Measurements from ENCODE around the gene MMP14. TPM values are rescaled to one million over a fixed set of nuclear protein-coding genes. Genes with fewer than 3 reads are reported as not detected.
A peak's percentile ranks its signal among the peaks of the same experiment; 100 is the strongest.

MMP14 gene
- total RNA-seq, 1 experiment from 2014 or later = 17.8 TPM

- CTCF ChIA-PET = interaction anchor here (0.6 to 3.8 kb wide), 16 partner anchors 10 to 302 kb away, joined by 3 to 51 read pairs (median 4); partner anchors contain the start of gene REM2
- peak overlapping the region; percentile 2 for H2AFZ ChIP-seq (ENCODE audit: low read depth, low read length, poor library complexity, severe bottlenecking)
- H3K9me3 ChIP-seq (ENCODE audit: control insufficient read depth in 1 of 2, insufficient read depth in 1 of 2, low read depth in 1 of 2, low read length in 2 of 2) = no peaks in the 10 kb centered on the region
- no peaks in the 10 kb centered on the region for H3K79me2 ChIP-seq (ENCODE audit: insufficient read depth, low read length)
- ATAC-seq (peak; percentile 69), DNase-seq (ENCODE audit: low read depth, low spot score) (peak; percentile 64)
- peak overlapping the region; percentile 82 for H3K4me2 ChIP-seq (ENCODE audit: low read length)
- no peaks in the 10 kb centered on the region for H4K20me1 ChIP-seq (ENCODE audit: insufficient read depth)
- TF ChIP-seq RAD21 (IDR thresholded peaks at IDR 0.05; ENCODE audit: low read depth) (peak; percentile 79), JUND (IDR thresholded peaks at IDR 0.05) (no peak), YY1 (IDR thresholded peaks at IDR 0.05; ENCODE audit: extremely low read depth, insufficient replicate concordance, low read depth, low read length) (peak; percentile 67), SRF (IDR thresholded peaks at IDR 0.05; ENCODE audit: low read depth) (no peak), CEBPB (IDR thresholded peaks at IDR 0.05; ENCODE audit: low read depth) (no peak), CTCF (IDR thresholded peaks at IDR 0.05 in 2 of 3, conservative IDR thresholded peaks at IDR 0.05 in 1 of 3; ENCODE audit: borderline replicate concordance in 1 of 3, insufficient read depth in 1 of 3, low read depth in 2 of 3, low read length in 2 of 3) (peak; percentile 84 to 98 (median 98)), POLR2AphosphoS5 (IDR thresholded peaks at IDR 0.05; ENCODE audit: low read depth, low read length) (peak; percentile 52; the same call in 1 of the 2 replicates), ELF1 (IDR thresholded peaks at IDR 0.05; ENCODE audit: borderline replicate concordance, low read depth) (no peak; the same call in 1 of the 2 replicates), SP1 (IDR thresholded peaks at IDR 0.05; ENCODE audit: low read depth) (no peak), EZH2phosphoT487 (IDR thresholded peaks at IDR 0.05; ENCODE audit: borderline replicate concordance) (no peak), ATF3 (IDR thresholded peaks at IDR 0.05) (no peak), ZNF274 (IDR thresholded peaks at IDR 0.05; ENCODE audit: low read depth, low read length) (no peak), EGR1 (IDR thresholded peaks at IDR 0.05; ENCODE audit: low read depth) (no peak), FOSL1 (IDR thresholded peaks at IDR 0.05; ENCODE audit: low read depth) (no peak), CBX3 (IDR thresholded peaks at IDR 0.05; ENCODE audit: low read depth) (no peak), EZH2 (IDR thresholded peaks at IDR 0.05) (no peak), ZFX (IDR thresholded peaks at IDR 0.05) (peak; percentile 42; the same call in 1 of the 2 replicates)
- peaks cover 3% of the 10 kb centered on the region in 2 experiments; a peak in 1 of 4 replicates for H3K36me3 ChIP-seq (ENCODE audit: control insufficient read depth in 1 of 2, insufficient read depth in 2 of 2, low read length in 2 of 2)
- RAD21 ChIA-PET (ENCODE audit: low non-redundant PET in 1 of 2, low total read pairs in 2 of 2, uncharacterized antibody in 2 of 2, unreplicated experiment in 2 of 2) = interaction anchor here (0.7 to 1.2 kb wide), 2 partner anchors 19 to 216 kb away, joined by 3 read pairs; no protein-coding TSS in a partner anchor
- intact Hi-C loops (cut with micrococcal nuclease) = loop anchor here (1.0 to 5.0 kb wide), 3 partner anchors 14 to 45 kb away; partner anchors contain the start of gene RBM23
- H3K27ac ChIP-seq (ENCODE audit: low read depth, low read length) = peak overlapping the region; percentile 98
- H3K9me2 ChIP-seq (ENCODE audit: insufficient read depth) = no peaks in the 10 kb centered on the region
- no peaks in the 10 kb centered on the region for H3K27me3 ChIP-seq (ENCODE audit: insufficient read depth, low read length)
- peak overlapping the region; percentile 78 for H3K9ac ChIP-seq (ENCODE audit: low read length)
- POLR2A ChIA-PET = interaction anchor here (1.0 to 3.0 kb wide), 3 partner anchors 10 to 221 kb away, joined by 5 to 24 read pairs (median 7); partner anchors contain the start of gene REM2
- H3K4me1 ChIP-seq (ENCODE audit: control insufficient read depth in 1 of 2, insufficient read depth in 2 of 2, low read length in 2 of 2) = peaks cover 14 to 28% of the 10 kb centered on the region in 2 experiments
- BruUV-seq (replicated peaks) = no TSS peak
- peak overlapping the region; percentile 71 to 89 for H3K4me3 ChIP-seq (replicated peaks in 1 of 2; ENCODE audit: low read depth in 1 of 2, low read length in 2 of 2)
These were observed 35.8 kb downstream of the MMP14 start for GRCh38 chr14:22872033-22872832.
